Upper lobe of right lung (tissue), 1 donor: Measurements from ENCODE around the gene CDK18. TPM values are rescaled to one million over a fixed set of nuclear protein-coding genes. Genes with fewer than 3 reads are reported as not detected.

Source experiments
- ATAC-seq: fragments of 200-7000 bp; cut with Tn5 transposase; one replicate; pipeline ENCODE4 v1.9.1; 2020; ENCODE audit warnings: mild to moderate bottlenecking, moderate library complexity
- DNase-seq: peaks from one replicate; pipeline ENCODE4 v3.0.0-alpha.2; 2020
- H3K27ac ChIP-seq: fragments of 200-600 bp; one replicate; pipeline ENCODE4 v1.8.0; 2022
- H3K27me3 ChIP-seq: fragments of 200-600 bp; one replicate; pipeline ENCODE4 v1.8.0; 2022; ENCODE audit warnings: mild to moderate bottlenecking
- H3K36me3 ChIP-seq: fragments of 200-600 bp; one replicate; pipeline ENCODE4 v1.8.0; 2022
- H3K4me1 ChIP-seq: fragments of 200-600 bp; one replicate; pipeline ENCODE4 v1.8.0; 2022
- H3K4me3 ChIP-seq: fragments of 200-600 bp; one replicate; pipeline ENCODE4 v1.8.0; 2022; ENCODE audit warnings: mild to moderate bottlenecking
- H3K9me3 ChIP-seq: fragments of 200-600 bp; one replicate; pipeline ENCODE4 v1.8.0; 2022
- intact Hi-C: fragments of 100-400 bp; cut with DNase I; formaldehyde crosslinking; loops from one replicate; pipeline ENCODE4 v1.11.0; 2022
- total RNA-seq: library from RNA; stranded (reverse); fragmentation: NEBNext Ultra II Directional; extraction: Animal tissue kit (Norgen Biotek cat#: 25700); gene quantifications from one replicate; pipeline ENCODE4 v1.2.1, GENCODE V29; 2021
- TF ChIP-seq, protein P1 (sequence below): fragments of 200-600 bp; IDR thresholded peaks from one replicate; pipeline ENCODE4 v1.8.0; 2022; ENCODE audit warnings: antibody characterized with exemption
- donor health status: DM: no; HTN: yes; CAD: no; lungs with severe emphysema.

The CDK18 gene
- total RNA-seq, 1 donor from 2014 or later = 31.6 TPM

DNA sequence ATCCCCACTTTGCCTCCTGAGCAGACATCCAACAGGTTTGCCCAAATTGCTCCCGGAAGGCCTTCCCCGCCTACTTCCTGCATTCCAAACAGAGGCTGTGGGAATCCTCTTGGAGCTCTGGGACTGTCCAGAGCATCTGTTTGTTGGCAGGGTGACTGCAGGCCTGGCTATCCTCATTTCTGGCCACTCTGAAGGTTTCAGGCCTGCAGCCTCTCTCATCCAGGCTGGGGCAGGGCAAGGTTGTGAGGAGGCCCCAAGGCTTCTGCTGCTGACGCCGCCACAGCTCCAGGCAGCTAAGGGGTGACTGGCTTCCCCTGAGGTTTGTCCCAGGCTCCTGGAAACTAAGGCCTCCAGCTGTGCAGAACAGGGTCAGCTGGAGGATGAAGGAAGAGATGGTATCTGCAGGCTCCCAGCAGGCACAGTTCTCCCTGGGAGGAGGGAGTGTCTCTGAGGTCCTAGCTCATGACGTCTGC, 11.3 kb downstream of the CDK18 start:
- no peak for DNase-seq
- TF ChIP-seq, protein P1, sequence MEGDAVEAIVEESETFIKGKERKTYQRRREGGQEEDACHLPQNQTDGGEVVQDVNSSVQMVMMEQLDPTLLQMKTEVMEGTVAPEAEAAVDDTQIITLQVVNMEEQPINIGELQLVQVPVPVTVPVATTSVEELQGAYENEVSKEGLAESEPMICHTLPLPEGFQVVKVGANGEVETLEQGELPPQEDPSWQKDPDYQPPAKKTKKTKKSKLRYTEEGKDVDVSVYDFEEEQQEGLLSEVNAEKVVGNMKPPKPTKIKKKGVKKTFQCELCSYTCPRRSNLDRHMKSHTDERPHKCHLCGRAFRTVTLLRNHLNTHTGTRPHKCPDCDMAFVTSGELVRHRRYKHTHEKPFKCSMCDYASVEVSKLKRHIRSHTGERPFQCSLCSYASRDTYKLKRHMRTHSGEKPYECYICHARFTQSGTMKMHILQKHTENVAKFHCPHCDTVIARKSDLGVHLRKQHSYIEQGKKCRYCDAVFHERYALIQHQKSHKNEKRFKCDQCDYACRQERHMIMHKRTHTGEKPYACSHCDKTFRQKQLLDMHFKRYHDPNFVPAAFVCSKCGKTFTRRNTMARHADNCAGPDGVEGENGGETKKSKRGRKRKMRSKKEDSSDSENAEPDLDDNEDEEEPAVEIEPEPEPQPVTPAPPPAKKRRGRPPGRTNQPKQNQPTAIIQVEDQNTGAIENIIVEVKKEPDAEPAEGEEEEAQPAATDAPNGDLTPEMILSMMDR = no peak
- H3K27me3 ChIP-seq = no peaks in the 10 kb centered on the region
- H3K4me3 ChIP-seq = no peak overlapping the region
- peak overlapping the region; percentile 49 for H3K27ac ChIP-seq
- peaks cover 18% of the 10 kb centered on the region for H3K4me1 ChIP-seq
- no peaks in the 10 kb centered on the region for H3K36me3 ChIP-seq
- ATAC-seq = no peak
- H3K9me3 ChIP-seq = no peaks in the 10 kb centered on the region
- intact Hi-C loops = no loop called here

DNA sequence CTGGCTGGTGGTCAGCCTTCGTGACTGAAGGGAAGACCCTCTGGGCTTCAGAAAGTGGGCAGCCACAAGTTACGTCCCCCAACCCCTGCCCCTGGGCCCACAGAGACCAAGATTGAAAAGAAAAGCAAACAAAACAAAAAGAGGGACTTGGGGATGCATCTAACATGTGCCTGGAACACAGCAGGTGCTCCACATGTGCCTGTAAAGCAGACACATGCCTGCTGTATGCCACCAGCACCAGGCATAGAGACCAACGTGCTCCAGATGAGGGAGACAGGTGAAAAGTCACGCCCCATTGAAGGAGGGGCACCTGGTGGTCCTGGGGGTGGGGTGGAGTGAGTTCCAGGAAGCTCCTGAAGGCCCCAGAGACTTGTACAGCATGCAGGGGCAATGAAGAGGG, 11.9 kb downstream of the CDK18 start:
- no peak for ATAC-seq

DNA sequence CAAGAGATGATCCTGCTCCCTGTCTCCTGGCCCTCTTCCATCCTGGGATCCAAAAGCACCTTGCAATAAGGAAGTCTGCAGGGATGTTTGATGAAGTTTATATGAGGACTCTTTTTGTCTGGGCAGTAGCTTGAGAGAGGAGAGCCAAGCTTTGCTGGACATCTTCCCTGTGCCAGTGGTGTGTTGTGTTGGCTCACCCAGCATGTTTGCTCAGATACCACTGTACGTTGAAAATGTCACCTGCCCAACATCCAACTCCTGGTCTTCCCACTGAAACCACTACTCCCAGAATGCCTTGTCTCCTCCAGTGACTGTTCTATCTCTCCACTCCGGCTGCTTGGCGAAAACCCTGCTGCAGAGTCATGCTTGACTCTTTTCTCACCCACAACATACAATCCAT, 12.8 kb downstream of the CDK18 start:
- ATAC-seq = no peak
- intact Hi-C loops = no loop called here
- H3K9me3 ChIP-seq = no peaks in the 10 kb centered on the region
- DNase-seq = no peak
- no peak overlapping the region for H3K4me3 ChIP-seq
- H3K27ac ChIP-seq = no peak overlapping the region
- peaks cover 13% of the 10 kb centered on the region for H3K4me1 ChIP-seq
- no peaks in the 10 kb centered on the region for H3K36me3 ChIP-seq
- no peaks in the 10 kb centered on the region for H3K27me3 ChIP-seq
- TF ChIP-seq, protein P1 = no peak

More for the DNA sequence above, 11.9 kb downstream of the CDK18 start:
- no peaks in the 10 kb centered on the region for H3K36me3 ChIP-seq
- no peak for DNase-seq
- TF ChIP-seq, protein P1 = no peak
- H3K27me3 ChIP-seq = no peaks in the 10 kb centered on the region
- intact Hi-C loops = no loop called here
- peaks cover 18% of the 10 kb centered on the region for H3K4me1 ChIP-seq
- H3K27ac ChIP-seq = peak overlapping the region; percentile 49
- no peak overlapping the region for H3K4me3 ChIP-seq
- H3K9me3 ChIP-seq = no peaks in the 10 kb centered on the region

DNA sequence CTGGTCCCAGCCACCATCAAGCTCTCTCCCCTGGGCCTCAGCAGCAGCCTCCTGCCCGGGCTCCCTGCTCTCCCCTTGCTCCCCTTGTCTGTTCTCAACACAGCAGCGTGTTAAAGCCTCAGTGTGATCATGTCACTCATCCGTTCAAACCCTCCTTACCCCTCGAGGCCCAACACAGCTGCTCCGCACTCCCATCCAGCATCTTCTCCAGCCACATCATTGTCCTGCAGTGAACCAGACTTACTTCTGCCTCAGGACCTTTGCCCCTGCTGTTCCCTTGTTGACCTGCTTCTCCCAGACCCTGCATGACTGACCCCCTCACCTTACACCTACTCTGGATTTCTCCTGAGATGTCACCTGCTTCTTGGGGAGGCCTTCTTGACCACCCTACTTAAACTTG, 13.3 kb downstream of the CDK18 start:
- no peaks in the 10 kb centered on the region for H3K27me3 ChIP-seq
- no peaks in the 10 kb centered on the region for H3K36me3 ChIP-seq
- H3K27ac ChIP-seq = no peak overlapping the region
- no peak for DNase-seq
- no peak overlapping the region for H3K4me3 ChIP-seq
- TF ChIP-seq, protein P1 = no peak
- intact Hi-C loops = no loop called here
- no peaks in the 10 kb centered on the region for H3K9me3 ChIP-seq
- peaks cover 13% of the 10 kb centered on the region for H3K4me1 ChIP-seq
- no peak for ATAC-seq

DNA sequence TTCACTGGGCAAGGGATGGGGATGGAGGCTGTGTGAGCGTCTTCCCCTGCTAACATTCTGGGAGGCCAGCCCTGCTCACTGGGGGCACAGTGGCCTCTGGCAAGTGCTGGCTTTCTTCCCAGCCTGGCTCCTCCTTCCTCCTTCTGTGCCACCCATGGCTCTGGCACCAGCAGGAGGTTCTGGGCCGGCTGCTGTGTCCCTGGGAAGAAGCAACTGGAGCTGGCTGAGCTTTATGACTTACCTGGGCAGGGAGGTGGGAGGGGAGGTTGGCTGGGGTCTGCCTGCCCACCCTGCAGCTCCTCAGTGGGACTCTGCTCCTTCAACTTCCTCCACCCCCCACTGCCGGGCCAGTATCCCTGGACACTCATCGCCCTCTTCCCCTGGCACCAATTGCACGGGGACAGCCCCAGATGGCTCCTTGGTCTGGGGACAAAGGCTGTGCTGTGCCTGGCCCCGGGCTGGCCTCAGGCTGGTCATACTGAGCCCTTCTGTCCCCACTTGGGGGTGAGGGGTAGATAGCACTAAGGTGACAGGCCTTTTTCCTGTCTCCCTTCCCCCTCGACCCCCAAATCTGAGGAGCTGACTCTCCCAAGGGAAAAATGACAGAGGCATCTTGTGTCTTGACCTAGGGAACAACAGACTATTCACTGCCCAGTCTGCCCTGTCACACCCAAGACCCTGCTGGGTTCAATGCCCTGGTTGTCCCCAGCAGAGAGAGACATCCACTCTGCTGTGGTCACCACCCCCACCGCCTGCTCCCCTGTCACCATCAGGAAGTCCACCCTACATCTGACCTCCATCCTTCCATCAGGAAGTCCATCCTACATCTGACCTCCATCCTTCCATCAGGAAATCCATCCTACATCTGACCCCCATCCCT, 14.4 kb downstream of the CDK18 start:
- Histone ChIP-seq H3K36me3 (no peaks in the 10 kb centered on the region), H3K4me1 (peaks cover 13% of the 10 kb centered on the region), H3K4me3 (no peak overlapping the region), H3K9me3 (no peaks in the 10 kb centered on the region), H3K27me3 (no peaks in the 10 kb centered on the region), H3K27ac (no peak overlapping the region)
- no peak for DNase-seq
- TF ChIP-seq, protein P1 = no peak
- ATAC-seq = no peak
- intact Hi-C loops = no loop called here
